HG03342 (cell line): ENCODE measurements around the gene SLC5A10.

Experiments used
- ATAC-seq: cut with Tn5 transposase; IDR thresholded peaks from one replicate; pipeline ENCODE4 v1.9.1; 2021; ENCODE audit warnings: mild to moderate bottlenecking, moderate library complexity; ENCODE audit not compliant: unreplicated experiment

Gene SLC5A10

DNA sequence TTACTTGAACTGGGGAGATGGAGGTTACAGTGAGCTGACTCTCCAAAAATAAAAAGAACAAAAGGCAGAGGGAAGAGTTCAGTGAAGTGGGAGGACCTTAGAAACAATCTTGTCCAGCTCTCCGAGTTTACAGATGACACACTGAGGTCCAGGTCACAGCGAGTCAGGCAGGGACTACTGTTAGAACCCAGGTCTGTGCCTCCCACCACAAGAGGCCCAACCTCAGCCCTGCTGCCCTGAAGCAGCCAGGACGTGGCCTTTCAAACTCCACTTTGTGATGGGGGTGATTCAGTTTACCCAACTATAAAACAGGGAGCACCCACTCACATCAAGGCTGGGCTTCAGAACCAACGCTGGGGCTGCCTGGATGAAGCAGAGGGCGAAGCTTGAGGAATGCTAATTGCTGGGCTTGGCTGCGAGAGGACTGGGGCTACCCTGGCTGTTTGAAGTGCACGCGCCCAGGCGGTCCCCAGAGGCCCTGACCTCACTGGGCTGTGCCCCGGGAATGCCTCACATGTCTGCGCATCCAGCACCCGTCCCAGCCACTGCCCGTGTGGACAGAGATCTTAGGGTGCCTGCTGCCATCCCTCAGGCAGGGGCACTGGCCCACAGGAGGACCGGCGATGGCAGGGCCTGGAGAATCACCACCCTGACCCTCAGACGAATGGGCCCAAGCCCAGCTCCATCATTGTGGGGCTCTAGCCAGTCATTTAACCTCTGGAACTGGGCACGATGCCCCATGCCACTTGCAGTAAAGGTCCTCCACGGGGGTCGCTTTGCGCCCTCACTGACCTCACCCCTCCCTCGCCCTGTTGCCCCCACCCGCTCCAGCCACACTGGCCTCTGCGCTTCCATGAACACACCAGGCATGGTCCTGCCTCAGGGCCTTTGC lies 11.4 kb downstream of the SLC5A10 start:
- ATAC-seq = no peak

DNA sequence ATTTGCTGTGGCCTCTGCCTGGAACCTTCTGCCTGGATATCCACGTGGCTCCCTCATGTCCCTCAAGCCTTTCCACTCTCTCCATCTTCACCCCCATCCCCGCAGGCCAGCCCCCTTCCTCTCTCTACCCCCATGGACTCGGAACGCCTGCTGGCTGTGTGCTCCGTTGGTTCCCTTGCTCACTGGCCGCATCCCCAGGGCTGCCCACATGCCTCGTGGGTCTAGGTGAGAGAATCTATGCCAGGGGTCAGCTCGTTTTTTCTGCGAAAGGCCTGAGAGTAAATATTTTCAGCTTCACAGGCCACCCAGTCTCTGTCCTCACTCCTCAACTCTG lies 12.0 kb downstream of the SLC5A10 start:
- no peak for ATAC-seq

DNA sequence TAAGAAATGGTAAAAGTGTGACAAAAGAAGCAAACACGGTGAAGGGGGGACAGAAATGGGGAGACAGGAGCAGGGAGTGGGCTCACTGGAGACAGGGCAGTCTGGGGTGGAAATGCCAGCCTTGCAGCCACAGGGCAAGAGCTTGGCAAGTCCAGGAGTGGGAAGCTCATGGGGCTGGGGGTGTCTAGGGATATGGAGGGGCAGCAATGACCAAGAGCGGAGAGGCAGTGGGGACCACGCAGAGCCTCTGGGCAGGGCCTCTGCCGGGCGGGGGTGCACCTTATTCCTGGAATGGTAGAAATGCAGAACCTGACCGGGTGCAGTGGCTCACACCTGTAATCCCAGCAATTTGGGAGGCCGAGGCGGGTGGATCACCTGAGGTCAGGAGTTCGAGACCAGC lies 12.6 kb downstream of the SLC5A10 start:
- no peak for ATAC-seq

DNA sequence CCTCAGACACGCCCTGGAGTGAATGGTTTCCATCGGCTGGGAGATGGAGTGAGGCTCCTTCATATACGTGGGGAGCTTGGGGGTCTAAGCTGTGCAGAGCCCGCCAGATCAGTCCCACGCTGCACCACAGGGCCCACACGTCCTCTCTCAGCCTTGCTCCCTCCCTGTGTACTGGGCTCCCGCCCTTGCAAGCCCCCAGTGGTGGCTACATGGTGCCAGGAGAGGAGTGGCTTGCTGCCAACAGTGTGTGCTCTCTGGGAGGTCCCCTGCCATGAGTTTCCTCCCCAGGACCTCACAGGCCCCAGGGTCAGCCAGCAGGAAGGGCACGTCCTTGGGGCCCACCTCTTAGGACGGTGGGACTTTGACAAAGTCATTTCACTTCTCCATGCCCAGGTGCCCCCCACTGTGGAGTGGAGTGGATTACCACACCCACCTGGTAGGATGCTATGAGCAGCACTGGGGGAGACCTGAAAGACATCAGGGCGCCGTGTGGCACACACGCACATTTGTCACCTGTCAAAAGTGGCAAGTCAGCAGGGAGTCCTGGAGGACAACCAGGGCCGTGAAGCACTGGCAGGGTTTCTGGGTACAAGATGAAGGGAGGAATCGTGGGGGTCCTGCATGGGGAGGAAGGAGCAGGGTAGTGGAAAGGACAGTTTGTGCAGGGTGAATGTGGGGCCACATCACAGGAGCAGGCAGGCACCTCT lies 13.7 kb downstream of the SLC5A10 start:
- no peak for ATAC-seq

DNA sequence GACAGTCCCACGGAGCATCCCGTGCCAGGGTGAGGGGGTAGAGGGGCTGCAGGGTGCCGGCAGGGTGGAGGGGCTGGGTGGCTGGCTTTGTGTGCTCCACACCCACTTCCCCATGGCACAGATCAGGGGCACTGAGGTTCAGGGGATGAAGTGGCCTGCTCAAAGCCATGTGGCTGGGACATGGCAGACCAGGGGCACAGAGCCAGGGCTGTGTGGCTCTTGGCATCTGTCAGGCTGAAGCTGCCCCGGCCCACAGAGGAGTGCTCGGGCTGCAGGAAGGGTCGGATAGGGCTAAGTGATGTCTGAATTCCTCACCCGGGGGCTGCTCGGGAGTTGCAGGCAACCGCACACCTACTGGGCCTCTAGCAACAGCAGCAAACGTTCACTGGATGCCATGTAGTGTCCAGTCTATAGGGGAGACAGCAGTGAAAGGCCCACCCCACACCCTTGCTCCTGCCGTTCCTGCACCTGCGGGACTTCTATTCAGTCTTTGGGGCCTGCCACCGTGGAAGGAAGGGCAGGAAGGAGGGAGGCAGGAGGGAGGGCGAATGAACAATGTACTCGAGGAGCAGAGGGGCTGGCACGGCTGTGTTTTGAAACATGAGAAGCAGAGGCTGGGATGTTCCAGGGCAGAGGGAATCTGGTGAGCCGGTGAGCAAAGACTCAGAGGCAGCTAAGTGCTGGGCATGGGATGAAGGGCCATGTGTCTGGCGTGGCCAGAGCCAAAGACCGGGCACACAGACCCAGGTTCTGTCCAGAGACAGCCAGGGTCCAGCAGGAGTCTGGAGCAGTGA lies 15.1 kb downstream of the SLC5A10 start:
- no peak for ATAC-seq

DNA sequence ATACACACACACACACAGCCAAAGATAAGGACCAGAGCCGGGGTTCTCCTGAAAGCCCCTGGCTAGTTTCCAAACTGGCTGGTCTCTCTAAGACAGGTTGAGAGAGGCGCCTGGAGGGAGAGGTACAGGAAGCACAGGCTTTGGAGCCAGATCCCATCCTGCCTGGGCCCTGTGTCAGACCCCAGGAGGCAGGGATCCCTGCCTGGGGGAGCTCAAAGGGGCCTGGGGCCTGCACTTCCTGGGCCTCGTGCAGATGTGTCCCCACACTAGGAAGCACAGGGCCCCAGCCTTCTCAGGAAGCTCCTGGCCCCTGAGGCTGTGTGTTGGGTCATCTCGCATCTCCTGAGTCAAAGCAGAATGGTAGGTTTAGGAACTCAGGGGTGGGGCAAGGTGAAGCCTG lies 16.0 kb downstream of the SLC5A10 start:
- ATAC-seq = no peak

DNA sequence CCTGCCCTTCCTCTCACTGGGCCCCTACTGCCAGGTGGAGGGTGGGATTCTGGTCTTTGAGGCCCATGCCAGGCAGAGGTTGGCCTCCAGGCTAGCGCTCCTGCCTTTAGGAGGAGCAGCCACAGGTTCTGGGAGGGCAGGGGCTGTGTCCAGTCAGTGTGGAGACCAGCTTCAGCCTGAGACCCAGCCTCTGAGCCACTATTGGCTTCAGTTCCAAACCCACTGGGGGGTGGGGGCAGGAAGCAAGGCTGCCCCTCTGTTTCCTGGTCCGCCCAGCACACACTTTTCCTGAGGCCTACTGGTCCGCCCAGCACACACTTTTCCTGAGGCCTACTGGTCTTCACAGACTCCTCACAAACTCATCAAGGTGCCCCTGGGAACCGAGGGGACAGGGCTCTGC lies 16.4 kb downstream of the SLC5A10 start:
- ATAC-seq = no peak

DNA sequence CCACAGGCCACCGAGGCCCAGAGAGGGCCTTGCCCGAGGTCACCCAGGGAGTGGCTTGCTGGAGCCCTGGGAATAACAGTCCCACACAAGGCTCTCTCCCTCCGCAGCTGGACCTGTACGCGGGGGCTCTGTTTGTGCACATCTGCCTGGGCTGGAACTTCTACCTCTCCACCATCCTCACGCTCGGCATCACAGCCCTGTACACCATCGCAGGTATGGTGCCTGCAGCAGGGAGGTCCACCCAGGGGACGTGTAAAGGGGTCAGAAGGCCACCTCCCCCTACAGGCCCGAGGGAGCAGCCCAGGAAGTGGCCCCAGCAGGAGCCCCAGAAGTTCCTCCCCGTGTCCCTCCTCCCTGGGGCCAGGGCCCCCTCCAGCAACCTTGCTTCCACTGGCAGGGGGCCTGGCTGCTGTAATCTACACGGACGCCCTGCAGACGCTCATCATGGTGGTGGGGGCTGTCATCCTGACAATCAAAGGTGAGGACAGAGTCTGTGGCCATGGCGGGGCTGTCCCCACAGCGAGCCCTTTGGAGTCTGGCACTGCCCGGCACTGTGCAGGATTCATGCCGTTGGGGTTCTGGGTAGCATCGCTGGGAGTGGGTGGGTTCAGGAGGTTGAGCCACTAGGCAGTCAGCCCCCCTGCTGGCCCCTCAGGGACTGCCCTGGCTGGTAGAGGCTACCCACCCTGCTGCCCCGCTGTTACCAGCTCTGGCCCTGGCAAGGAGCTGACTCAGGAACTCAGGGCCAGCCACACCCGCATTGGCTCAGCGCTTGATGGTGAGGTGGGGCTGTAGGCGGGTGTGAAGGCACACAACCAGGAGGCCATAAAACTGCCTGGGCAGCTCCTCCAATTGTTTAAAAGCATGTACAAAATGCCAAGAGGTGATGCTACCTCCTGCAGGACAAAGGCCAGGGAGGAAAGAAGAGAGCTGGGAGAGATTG lies 17.3 kb downstream of the SLC5A10 start:
- no peak for ATAC-seq

DNA sequence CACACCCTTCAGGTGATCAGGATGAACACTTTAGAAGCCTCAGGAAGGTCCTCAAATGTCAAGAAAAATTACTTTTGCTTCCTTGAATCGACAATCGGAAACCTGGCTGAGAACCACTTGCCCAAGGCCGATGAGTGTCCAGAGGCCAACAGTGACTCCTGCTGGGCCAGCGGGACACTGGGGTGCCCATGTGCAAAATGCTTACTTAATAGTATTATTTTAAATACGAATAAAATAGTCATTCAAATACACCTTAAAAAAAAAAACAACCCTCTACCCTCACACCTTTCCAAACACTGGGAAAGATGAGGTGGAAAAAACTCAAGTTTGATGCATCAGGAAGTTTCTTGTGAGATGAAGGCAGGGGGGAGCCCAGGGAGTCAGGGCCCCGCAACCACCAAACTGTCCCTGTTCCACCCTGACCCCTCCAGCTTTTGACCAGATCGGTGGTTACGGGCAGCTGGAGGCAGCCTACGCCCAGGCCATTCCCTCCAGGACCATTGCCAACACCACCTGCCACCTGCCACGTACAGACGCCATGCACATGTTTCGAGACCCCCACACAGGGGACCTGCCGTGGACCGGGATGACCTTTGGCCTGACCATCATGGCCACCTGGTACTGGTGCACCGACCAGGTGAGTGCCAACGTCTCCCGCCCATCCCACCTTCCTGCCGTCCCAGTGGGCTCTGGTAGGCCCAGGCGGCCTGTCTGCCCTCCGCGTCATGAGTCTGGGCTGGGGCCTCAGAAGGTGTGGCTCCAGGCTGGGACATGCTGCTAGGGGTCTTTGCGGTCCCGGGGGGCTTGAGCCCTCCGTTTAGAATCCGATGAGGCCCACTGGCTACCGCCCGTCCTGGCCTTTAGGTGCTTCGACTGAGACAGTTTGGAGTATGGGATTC lies 18.9 kb downstream of the SLC5A10 start:
- no peak for ATAC-seq

DNA sequence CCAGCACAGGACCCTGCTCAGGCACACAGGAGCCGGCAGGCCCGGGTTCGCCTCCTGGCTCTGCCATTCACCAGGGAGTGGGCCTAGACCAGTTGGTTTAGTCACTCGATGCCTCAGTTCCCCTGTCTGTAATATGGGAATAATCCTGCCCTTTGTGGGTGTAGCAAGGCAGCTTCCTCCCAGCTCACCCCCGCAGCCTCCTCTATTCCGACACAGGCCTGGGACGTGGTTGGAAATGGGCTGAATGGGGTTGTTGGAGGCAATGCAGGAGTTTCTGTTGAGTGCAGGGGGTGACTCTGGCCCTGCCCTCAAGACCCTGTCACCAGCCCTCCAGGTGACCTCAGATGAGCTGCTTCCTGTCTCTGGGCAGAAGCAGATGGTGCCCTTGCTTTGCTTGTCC lies 19.8 kb downstream of the SLC5A10 start:
- ATAC-seq = no peak

DNA sequence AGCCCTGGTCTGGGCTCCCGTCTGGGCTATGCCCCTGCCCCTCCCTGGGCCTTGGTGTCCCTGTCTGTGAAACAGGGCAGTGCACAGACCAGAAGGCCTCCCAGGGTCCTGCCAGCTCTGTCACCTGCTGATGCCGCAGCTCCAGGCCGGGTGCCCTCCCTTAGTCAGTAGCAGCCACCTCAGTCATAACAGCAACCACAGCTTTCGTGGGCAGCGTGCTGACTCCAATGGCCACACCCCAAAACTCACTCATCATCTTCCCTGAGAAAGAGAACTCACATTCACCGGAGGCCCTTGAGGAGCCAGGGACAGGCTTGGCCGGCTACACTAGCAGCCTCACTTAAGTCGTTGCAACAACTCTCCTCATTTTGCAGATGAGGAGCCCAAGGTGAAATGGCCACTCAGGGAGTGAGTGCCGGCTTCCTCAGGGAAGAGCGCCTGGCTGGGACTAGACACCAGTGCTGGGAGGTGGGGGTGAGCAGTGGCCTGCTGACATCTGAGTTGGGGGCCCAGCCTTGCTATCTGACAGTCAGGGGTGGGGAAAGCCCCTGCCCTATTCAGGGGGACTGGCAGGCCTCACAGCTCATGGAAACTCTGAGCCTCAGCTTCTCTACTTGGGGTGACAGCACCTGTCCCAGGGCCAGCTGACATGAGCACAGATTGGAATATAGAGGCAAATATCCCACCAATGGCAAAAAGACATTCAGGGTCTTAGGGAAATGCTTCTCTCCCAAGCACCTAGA lies 22.6 kb downstream of the SLC5A10 start:
- no peak for ATAC-seq

DNA sequence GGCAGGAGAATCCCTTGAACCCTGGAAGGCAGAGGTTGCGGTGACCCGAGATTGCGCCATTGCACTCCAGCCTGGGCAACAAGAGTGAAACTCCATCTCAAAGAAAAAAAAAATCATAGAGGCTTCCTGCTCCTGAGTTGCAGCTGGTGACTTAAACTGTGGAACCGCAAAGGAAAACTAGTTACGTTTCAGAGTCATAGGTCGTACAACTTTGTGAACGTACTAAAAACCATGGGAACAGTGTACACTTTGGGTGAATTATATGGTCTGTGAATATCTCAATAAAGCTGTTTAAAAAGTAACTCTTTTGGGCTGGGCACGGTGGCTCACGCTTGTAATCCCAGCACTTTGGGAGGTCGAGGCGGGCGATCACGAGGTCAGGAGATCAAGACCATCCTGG lies 23.6 kb downstream of the SLC5A10 start:
- ATAC-seq = no peak

DNA sequence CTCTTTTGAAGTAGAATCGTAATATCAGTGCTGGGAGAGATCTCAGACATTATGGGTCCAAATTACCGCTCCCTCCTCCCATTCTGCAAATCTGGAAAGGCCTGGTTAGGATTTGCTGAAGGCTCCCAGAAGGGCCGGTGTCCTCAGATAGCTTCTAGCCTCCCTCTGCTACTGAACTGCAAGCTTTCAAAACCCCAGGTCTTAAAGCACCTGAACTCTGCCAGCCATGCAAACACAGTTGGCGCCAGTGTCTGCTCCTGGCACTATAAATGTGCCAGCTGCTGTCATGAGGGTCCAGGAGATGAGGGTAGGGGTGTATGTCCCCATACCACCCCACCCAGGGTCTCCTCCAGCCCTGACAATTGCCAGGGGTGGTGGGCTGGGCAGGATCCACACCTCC lies 24.2 kb downstream of the SLC5A10 start:
- no peak for ATAC-seq

DNA sequence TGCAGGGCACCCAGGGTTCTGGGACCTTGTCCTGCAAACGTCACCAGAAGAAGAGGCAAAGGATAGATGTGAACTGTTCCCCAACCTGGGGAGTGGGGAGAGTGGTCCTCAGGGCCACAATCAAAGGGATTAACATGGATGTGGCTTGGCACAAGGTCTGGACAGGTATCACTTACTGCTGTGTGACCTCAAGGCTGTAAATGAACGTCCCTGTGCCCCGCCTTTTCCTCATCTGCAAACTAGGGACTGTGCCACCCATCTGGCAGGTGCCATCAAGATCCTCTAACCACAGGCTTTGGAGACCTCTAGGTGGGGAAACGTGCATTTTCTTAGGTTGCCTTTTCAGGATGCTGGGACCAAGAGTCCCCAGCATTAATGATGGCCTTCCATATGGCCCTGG lies 25.1 kb downstream of the SLC5A10 start:
- no peak for ATAC-seq

DNA sequence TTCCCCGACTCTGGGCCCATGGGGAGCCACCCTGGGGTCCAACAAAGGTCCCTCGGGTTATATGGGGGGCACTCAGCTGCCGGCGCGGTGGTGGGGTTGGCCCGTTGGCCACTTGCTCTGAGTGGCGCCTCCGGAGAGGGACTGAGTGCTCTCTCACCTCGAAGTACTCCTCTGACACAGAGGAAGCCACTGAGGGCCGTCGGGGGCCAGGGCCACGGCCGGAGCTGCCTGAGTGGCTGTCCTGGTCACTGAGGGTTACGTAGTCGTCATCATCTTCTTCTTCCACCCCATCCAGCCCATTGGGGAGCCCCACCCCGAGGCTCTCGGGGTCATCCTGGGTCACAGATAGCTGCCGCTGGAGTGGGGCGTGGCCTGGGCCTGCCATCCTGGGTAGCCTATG lies 25.7 kb downstream of the SLC5A10 start:
- ATAC-seq = no peak

DNA sequence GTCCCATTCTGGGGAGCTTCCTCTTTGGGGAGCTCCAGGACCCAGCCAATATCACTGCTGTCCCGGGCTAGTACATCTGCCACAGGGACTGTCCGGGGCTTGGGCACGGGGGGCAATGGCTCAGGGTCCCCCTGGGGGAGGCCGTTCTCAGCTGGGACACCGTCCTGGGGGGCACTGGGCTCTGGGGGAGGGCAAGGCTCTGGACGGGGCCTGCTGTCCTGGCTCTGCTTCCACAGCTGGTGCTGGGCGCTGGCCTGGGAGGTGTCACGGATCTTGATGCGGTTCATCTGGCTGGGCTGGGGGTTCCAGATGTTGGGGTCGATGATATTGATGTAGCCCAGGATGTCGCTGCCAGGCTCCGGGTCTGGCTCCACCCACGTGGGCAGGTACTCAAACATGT lies 26.1 kb downstream of the SLC5A10 start:
- ATAC-seq = no peak

DNA sequence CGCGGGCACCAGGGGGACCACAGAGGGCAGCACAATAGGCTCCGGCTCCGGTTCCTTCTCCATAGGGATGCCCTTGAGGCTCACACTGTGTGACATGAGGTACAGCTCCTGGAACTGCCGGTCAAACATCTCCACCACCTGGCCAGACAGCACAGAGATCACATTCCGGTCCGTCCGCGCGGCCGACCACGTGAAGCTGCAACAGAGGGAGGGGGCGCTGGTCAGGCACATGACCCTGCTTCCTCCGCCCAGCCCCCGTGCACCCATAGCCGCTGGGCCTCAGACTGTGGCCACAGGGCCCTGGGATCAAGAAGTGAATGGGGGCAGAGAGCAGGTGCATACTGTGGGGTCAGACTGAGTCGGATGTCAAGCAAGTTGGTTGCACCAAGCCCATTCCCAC lies 26.7 kb downstream of the SLC5A10 start:
- no peak for ATAC-seq

DNA sequence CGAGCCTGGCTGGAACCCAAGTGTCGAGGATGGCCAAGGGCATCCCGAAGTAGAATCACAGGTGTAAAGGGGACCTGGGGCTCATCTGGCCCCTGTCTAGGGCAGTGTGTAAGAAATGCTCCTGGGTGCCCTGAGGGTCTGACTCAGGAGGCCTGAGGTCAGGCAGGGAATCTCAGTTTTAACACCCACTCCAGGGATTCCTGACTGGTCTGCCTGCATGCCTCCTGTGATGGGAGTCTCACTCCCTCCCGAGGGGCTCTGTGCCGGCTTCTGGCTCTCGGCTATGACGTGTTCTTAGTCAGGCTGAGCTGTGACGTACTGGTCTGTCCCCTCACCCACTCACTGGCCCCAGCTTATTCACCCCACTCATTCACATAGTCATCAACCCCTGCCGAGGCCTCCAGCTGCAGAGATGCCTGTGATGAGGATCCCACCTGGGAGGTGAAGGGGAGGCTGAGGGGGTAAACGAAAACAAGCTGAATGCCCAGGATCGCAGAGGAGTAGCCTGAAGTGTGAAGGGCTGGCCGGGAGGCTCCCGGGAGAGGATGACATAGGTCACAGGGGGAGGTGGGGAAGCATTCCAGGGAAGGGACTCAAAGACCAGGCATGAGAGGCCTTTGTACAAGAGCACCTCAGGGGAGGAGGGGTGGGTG lies 28.8 kb downstream of the SLC5A10 start:
- ATAC-seq = no peak

DNA sequence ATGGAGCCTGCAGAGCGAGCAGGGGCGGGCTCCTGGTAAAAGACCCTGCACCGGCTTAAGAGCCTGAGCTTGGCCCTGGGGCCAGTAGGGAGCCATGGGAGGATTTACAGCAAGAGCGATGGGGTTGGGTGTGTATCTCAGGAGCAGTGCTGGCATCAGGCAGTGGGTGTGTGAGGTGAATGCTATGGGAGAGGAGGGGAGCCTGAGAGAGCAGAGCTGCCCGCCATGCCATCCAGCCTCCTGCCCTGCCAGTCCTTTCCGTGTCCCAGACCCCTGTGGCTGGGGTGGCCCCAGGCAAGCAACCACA lies 29.3 kb downstream of the SLC5A10 start:
- ATAC-seq = no peak
